Panc1 (cell line): ENCODE measurements around the gene CYP39A1. TPM values are rescaled to one million over a fixed set of nuclear protein-coding genes. Genes with fewer than 3 reads are reported as not detected.

Experiments used
- ATAC-seq: fragments of 200-7000 bp; cut with Tn5 transposase; 2 replicates; pipeline ENCODE4 v1.9.1; 2020; ENCODE audit warnings: mild to moderate bottlenecking, moderate library complexity
- BruUV-seq: library from RNA; stranded (reverse); fragments of 400-500 nt; replicated peaks from 2 replicates; lab custom pipeline; 2021; lab: Mats Ljungman, UMichigan
- CTCF ChIA-PET: fragments of 300-600 bp; sonication (Branson Sonifier 250); formaldehyde crosslinking; loops from one replicate; lab custom pipeline; 2022; ENCODE audit warnings: antibody characterized with exemption; lab: Charles Lee
- POLR2A ChIA-PET: fragments of 300-600 bp; sonication (Branson Sonifier 250); formaldehyde crosslinking; loops from one replicate; lab custom pipeline; 2022; ENCODE audit warnings: antibody characterized with exemption; lab: Charles Lee
- DNase-seq: peaks from one replicate; pipeline ENCODE4 v3.0.0-alpha.2; 2010; ENCODE audit warnings: low read depth, low spot score
- H3K27ac ChIP-seq: 2 replicates; pipeline ENCODE4 v1.5.1; 2011; ENCODE audit warnings: mild to moderate bottlenecking, low read length, inconsistent platforms
- H3K27me3 ChIP-seq: fragments of 200-500 bp; sonication (Bioruptor generic); 2 replicates; pipeline ENCODE4 v1.6.0; 2014; ENCODE audit warnings: low read length, inconsistent platforms; ENCODE audit not compliant: control insufficient read depth, insufficient read depth
- H3K36me3 ChIP-seq: fragments of 200-500 bp; sonication (Bioruptor generic); 2 replicates; pipeline ENCODE4 v1.5.1; 2014; ENCODE audit warnings: inconsistent platforms, mild to moderate bottlenecking, low read length, moderate library complexity; ENCODE audit not compliant: control insufficient read depth, insufficient read depth
- H3K4me1 ChIP-seq: 2 replicates; pipeline ENCODE4 v1.5.1; 2011; ENCODE audit warnings: inconsistent platforms, mild to moderate bottlenecking, low read length, moderate library complexity; ENCODE audit not compliant: control insufficient read depth, insufficient read depth
- H3K4me3 ChIP-seq, 2 experiments: 2 replicates each; pipeline ENCODE4 v1.5.1; 2011 to 2012; ENCODE audit warnings: low read depth in 2 of 2, low read length in 2 of 2, mild to moderate bottlenecking in 2 of 2, inconsistent platforms in 1 of 2, moderate library complexity in 1 of 2
- H3K9me3 ChIP-seq: fragments of 200-500 bp; sonication (Bioruptor generic); 2 replicates; pipeline ENCODE4 v1.5.1; 2014; ENCODE audit warnings: low read depth, mild to moderate bottlenecking, inconsistent platforms, low read length, moderate library complexity; ENCODE audit not compliant: control insufficient read depth, insufficient read depth
- CTCF ChIP-seq: fragments of 450-650 bp; IDR thresholded peaks from 2 replicates; pipeline ENCODE4 v1.5.1; 2017; ENCODE audit warnings: mild to moderate bottlenecking
- POLR2AphosphoS5 ChIP-seq: IDR thresholded peaks from 2 replicates; pipeline ENCODE4 v1.6.1; 2012; ENCODE audit warnings: mild to moderate bottlenecking, low read depth, low read length, moderate library complexity
- REST ChIP-seq, 2 experiments: IDR thresholded peaks; 2 replicates each; pipeline ENCODE4 v1.6.1; 2011 to 2012; ENCODE audit warnings: low read depth in 2 of 2, control low read depth in 1 of 2, low read length in 1 of 2, mild to moderate bottlenecking in 1 of 2, moderate library complexity in 1 of 2; ENCODE audit not compliant: insufficient read depth in 1 of 2
- SIN3A ChIP-seq: IDR thresholded peaks from 2 replicates; pipeline ENCODE4 v1.6.1; 2012; ENCODE audit warnings: low read depth, mild to moderate bottlenecking, low read length, moderate library complexity, borderline replicate concordance; ENCODE audit not compliant: insufficient read depth
- TCF7L2 ChIP-seq: IDR thresholded peaks from 2 replicates; pipeline ENCODE4 v1.6.1; 2011; ENCODE audit warnings: mild to moderate bottlenecking, low read depth, low read length, inconsistent platforms
- in situ Hi-C: cut with HindIII; loops from 2 replicates; pipeline ENCODE4 v1.10.0; 2016; ENCODE audit warnings: low sequenced_read_pairs, low pct_unique_long_range_greater_than_20kb
- intact Hi-C: fragments of 100-400 bp; cut with micrococcal nuclease; formaldehyde crosslinking; loops from one replicate; pipeline ENCODE4 v1.10.0; 2022; ENCODE audit not compliant: unreplicated experiment
- total RNA-seq: library from RNA; stranded (reverse); gene quantifications from one replicate; pipeline ENCODE4 v1.2.1, GENCODE V29; 2021; ENCODE audit not compliant: unreplicated experiment

CYP39A1 gene
- total RNA-seq, 1 experiment from 2014 or later: 0.72 TPM

GRCh38 chr6:46628498-46628897 is 24.1 kb downstream of the CYP39A1 start:
- Histone ChIP-seq H3K27ac (no peak overlapping the region), H3K4me3 (no peak overlapping the region), H3K9me3 (no peaks in the 10 kb centered on the region), H3K36me3 (no peaks in the 10 kb centered on the region), H3K27me3 (no peaks in the 10 kb centered on the region), H3K4me1 (no peaks in the 10 kb centered on the region)
- ATAC-seq: no peak
- POLR2A ChIA-PET: no interaction called here
- CTCF ChIA-PET: no interaction called here
- intact Hi-C loops: loop anchor here (5.0 kb wide), 1 partner anchor 406 kb away; no protein-coding TSS in a partner anchor
- in situ Hi-C loops: no loop called here
- no peak for TF ChIP-seq CTCF
- no peak for DNase-seq
- BruUV-seq: no TSS peak

GRCh38 chr6:46626976-46627375 is 25.6 kb downstream of the CYP39A1 start:
- in situ Hi-C loops: no loop called here
- no peaks in the 10 kb centered on the region for H3K27me3 ChIP-seq
- no peak overlapping the region for H3K27ac ChIP-seq
- intact Hi-C loops: loop anchor here (2.0 to 5.0 kb wide), 2 partner anchors 208 to 405 kb away; no protein-coding TSS in a partner anchor
- no peaks in the 10 kb centered on the region for H3K36me3 ChIP-seq
- ATAC-seq: no peak
- H3K9me3 ChIP-seq: no peaks in the 10 kb centered on the region
- TF ChIP-seq REST (IDR thresholded peaks at IDR 0.05; ENCODE audit: insufficient read depth in 1 of 2, low read depth in 2 of 2, low read length in 1 of 2) (no peak), SIN3A (no peak), POLR2AphosphoS5 (no peak)
- H3K4me3 ChIP-seq: no peak overlapping the region
- no peaks in the 10 kb centered on the region for H3K4me1 ChIP-seq
- ChIA-PET CTCF (no interaction called here), POLR2A (interaction anchor here (0.7 kb wide), 1 partner anchor 231 kb away, joined by 3 read pairs; no protein-coding TSS in a partner anchor)
- DNase-seq: no peak
- BruUV-seq: no TSS peak

- no peak overlapping the region for H3K4me3 ChIP-seq
- H3K27ac ChIP-seq: no peak overlapping the region
- CTCF ChIA-PET: no interaction called here
- no TSS peak for BruUV-seq
- no peaks in the 10 kb centered on the region for H3K4me1 ChIP-seq
- TF ChIP-seq CTCF (peak; percentile 67; the same call in 1 of the 2 replicates), TCF7L2 (no peak)
- no peaks in the 10 kb centered on the region for H3K9me3 ChIP-seq
- ATAC-seq (no peak), DNase-seq (no peak)
- intact Hi-C loops (loop anchor here (2.0 to 5.0 kb wide), 2 partner anchors 208 to 404 kb away; no protein-coding TSS in a partner anchor), in situ Hi-C loops (no loop called here)
- POLR2A ChIA-PET: no interaction called here
- no peaks in the 10 kb centered on the region for H3K36me3 ChIP-seq
- H3K27me3 ChIP-seq: no peaks in the 10 kb centered on the region
These were observed 26.2 kb downstream of the CYP39A1 start for GRCh38 chr6:46626228-46626909.
